ENCODE data around the gene ANKLE2.

DNA sequence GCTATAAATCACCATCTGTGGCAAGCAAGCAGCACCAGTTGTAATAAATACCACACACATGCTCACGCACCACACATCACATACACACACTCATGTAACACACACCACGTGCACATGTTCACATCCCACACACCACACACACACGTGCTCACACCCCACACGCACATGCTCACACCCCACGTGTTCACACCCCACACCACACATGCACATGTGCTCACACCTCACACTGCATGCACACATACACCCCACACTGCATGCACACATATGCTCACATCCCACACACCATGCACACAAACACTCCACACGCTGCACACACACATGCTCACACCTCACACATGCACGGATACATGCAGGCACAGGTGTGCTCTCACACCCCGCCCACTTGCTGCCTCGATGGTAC is 22.9 kb upstream of the ANKLE2 start:
- TF ChIP-seq, protein P1, sequence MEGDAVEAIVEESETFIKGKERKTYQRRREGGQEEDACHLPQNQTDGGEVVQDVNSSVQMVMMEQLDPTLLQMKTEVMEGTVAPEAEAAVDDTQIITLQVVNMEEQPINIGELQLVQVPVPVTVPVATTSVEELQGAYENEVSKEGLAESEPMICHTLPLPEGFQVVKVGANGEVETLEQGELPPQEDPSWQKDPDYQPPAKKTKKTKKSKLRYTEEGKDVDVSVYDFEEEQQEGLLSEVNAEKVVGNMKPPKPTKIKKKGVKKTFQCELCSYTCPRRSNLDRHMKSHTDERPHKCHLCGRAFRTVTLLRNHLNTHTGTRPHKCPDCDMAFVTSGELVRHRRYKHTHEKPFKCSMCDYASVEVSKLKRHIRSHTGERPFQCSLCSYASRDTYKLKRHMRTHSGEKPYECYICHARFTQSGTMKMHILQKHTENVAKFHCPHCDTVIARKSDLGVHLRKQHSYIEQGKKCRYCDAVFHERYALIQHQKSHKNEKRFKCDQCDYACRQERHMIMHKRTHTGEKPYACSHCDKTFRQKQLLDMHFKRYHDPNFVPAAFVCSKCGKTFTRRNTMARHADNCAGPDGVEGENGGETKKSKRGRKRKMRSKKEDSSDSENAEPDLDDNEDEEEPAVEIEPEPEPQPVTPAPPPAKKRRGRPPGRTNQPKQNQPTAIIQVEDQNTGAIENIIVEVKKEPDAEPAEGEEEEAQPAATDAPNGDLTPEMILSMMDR (optimal IDR thresholded peaks at IDR 0.05 in 1 of 3, IDR thresholded peaks at IDR 0.05 in 1 of 3, conservative IDR thresholded peaks at IDR 0.05 in 1 of 3; ENCODE audit: extremely low read depth in 1 of 3, insufficient read depth in 2 of 3, low read length in 3 of 3), result no peak
- no peak for TF ChIP-seq EZH2 (IDR thresholded peaks at IDR 0.05; ENCODE audit: low read length)

All from keratinocyte (primary cell).